ENCODE measurements around the gene PTCD2. TPM values are rescaled to one million over a fixed set of nuclear protein-coding genes. Genes with fewer than 3 reads are reported as not detected.

The PTCD2 gene, protein sequence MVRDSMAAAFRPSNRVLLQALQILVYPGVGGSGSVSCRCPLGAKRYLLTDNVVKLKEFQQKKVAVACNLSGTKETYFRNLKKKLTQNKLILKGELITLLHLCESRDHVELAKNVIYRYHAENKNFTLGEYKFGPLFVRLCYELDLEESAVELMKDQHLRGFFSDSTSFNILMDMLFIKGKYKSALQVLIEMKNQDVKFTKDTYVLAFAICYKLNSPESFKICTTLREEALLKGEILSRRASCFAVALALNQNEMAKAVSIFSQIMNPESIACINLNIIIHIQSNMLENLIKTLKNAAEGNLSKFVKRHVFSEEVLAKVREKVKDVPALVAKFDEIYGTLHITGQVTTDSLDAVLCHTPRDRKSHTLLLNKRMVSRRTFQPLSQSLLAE
- 8.6 TPM for polyA plus RNA-seq (2013)

DNA sequence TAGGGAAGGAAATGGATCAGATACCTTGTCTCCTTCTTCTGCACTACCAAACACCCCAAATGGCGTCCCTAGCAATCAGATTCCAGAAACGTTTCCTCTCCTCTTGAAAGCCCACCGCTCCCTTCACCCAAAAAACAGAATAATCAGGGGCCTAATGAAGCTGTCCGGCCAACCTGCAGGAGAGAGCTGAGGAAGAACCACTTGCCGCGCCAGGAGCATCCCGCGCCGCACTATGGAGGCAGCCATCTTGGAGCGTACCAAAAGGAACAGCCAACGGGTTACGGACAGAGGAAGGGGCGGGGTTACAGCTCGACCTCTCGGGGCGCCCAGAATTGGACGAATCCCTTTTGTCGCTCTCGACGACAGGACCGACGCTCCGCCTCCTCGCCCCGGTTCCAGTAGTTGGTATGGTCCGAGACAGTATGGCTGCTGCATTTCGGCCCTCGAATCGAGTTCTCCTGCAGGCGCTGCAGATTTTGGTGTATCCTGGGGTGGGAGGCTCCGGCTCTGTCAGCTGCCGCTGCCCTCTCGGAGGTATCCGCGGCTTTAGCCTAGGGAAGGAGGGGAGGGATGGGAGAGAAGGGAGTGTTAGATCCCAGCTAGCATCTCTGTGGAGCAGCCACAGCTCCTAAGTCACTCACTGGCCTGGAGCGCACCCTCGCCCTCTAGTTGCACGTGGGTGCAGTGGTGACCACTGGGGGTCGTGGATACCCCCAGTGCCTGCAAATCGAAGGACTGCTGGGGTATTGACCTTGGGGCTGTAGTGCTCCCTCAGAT, at the start of gene PTCD2, which contains the start of gene MRPS27:
TSS of gene PTCD2 (plus strand) at position 398 of the 777 bp plus-strand sequence. CDS start at position 408, 10 bp downstream.
TSS of gene MRPS27 (minus strand) at position 265 of the 777 bp plus-strand sequence. CDS start at position 246, 19 bp downstream.
- ChIA-PET POLR2A (interaction anchor here (0.6 to 1.8 kb wide), 5 partner anchors 12 to 187 kb away, joined by 3 to 10 read pairs (median 4); no protein-coding TSS in a partner anchor), CTCF (interaction anchor here (0.9 to 3.0 kb wide), 4 partner anchors 11 to 85 kb away, joined by 3 to 15 read pairs (median 4); no protein-coding TSS in a partner anchor)
- Histone ChIP-seq H3K4me1 (ENCODE audit: control extremely low read depth in 1 of 4, control insufficient read depth in 4 of 4, insufficient read depth in 4 of 4, low read length in 3 of 4) (peaks cover 7 to 22% (median 13%) of the 10 kb centered on the region in 4 experiments), H3K27ac (ENCODE audit: insufficient read depth in 1 of 2, low read depth in 1 of 2, low read length in 2 of 2, poor library complexity in 1 of 2, severe bottlenecking in 2 of 2) (peak within 1 kb of the TSS; percentile 44 to 67), H3K27me3 (replicated peaks in 2 of 5; ENCODE audit: control insufficient read depth in 4 of 5, insufficient read depth in 5 of 5, low read length in 4 of 5) (no peaks in the 10 kb centered on the region), H3K36me3 (ENCODE audit: control insufficient read depth in 4 of 4, insufficient read depth in 4 of 4, low read length in 3 of 4) (peaks cover 0 to 22% (median 10%) of the 10 kb centered on the region in 4 experiments), H3K4me3 (ENCODE audit: control insufficient read depth in 1 of 7, extremely low read depth in 1 of 7, insufficient read depth in 4 of 7, low read depth in 2 of 7, low read length in 6 of 7) (peak within 1 kb of the TSS; percentile 56 to 97 (median 92)), H3K9me3 (ENCODE audit: control extremely low read depth in 1 of 5, control insufficient read depth in 4 of 5, insufficient read depth in 2 of 5, low read depth in 1 of 5, low read length in 4 of 5) (no peaks in the 10 kb centered on the region)
- DNase-seq = peak; percentile 99
- WGBS (ENCODE audit: insufficient coverage) = under 1% methylated on average over 37 of the region's 40 CpGs

GRCh38 chr5:72271702-72272101, 48.5 kb upstream of the PTCD2 start:
- no peaks in the 10 kb centered on the region for H3K27me3 ChIP-seq (replicated peaks in 2 of 5; ENCODE audit: control insufficient read depth in 4 of 5, insufficient read depth in 5 of 5, low read length in 4 of 5)
- H3K4me1 ChIP-seq (ENCODE audit: control extremely low read depth in 1 of 4, control insufficient read depth in 4 of 4, insufficient read depth in 4 of 4, low read length in 3 of 4) = no peaks in the 10 kb centered on the region
- peaks cover 0 to 3% (median 0%) of the 10 kb centered on the region in 5 experiments for H3K9me3 ChIP-seq (ENCODE audit: control extremely low read depth in 1 of 5, control insufficient read depth in 4 of 5, insufficient read depth in 2 of 5, low read depth in 1 of 5, low read length in 4 of 5)
- H3K4me3 ChIP-seq (ENCODE audit: control insufficient read depth in 1 of 7, extremely low read depth in 1 of 7, insufficient read depth in 4 of 7, low read depth in 2 of 7, low read length in 6 of 7) = no peak overlapping the region
- WGBS (ENCODE audit: insufficient coverage) = 100% methylated on average over 2 of the region's 3 CpGs
- no peak overlapping the region for H3K27ac ChIP-seq (ENCODE audit: insufficient read depth in 1 of 2, low read depth in 1 of 2, low read length in 2 of 2, poor library complexity in 1 of 2, severe bottlenecking in 2 of 2)
- ChIA-PET CTCF (interaction anchor here (0.7 to 1.8 kb wide), 5 partner anchors 24 to 85 kb away, joined by 3 to 5 read pairs (median 3); no protein-coding TSS in a partner anchor), POLR2A (no interaction called here)
- H3K36me3 ChIP-seq (ENCODE audit: control insufficient read depth in 4 of 4, insufficient read depth in 4 of 4, low read length in 3 of 4) = peaks cover 7 to 19% (median 13%) of the 10 kb centered on the region in 4 experiments
- no peak for DNase-seq

DNA sequence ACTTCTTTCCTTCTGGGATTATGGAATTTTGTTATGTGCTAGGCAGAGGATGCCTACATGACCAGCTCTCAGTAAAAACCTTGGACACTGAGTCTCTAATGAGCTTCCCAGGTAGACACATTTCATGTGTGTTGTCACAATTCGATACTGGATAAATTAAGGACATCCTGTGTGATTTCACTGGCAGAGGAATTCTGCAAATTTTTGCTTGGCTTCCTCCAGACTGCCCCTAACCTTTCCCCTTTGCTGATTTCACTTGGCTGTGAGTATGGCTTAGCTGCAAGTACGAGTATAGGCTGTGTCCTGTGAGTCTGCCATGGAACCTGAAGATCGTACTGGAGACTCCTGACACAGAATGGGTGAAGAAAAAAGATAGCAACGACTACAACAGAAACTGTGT, 47.8 kb upstream of the PTCD2 start:
- Histone ChIP-seq H3K27me3 (replicated peaks in 2 of 5; ENCODE audit: control insufficient read depth in 4 of 5, insufficient read depth in 5 of 5, low read length in 4 of 5) (no peaks in the 10 kb centered on the region), H3K4me3 (ENCODE audit: control insufficient read depth in 1 of 7, extremely low read depth in 1 of 7, insufficient read depth in 4 of 7, low read depth in 2 of 7, low read length in 6 of 7) (no peak overlapping the region), H3K36me3 (ENCODE audit: control insufficient read depth in 4 of 4, insufficient read depth in 4 of 4, low read length in 3 of 4) (peaks cover 7 to 19% (median 14%) of the 10 kb centered on the region in 4 experiments), H3K9me3 (ENCODE audit: control extremely low read depth in 1 of 5, control insufficient read depth in 4 of 5, insufficient read depth in 2 of 5, low read depth in 1 of 5, low read length in 4 of 5) (peaks cover 0 to 3% (median 0%) of the 10 kb centered on the region in 5 experiments), H3K27ac (ENCODE audit: insufficient read depth in 1 of 2, low read depth in 1 of 2, low read length in 2 of 2, poor library complexity in 1 of 2, severe bottlenecking in 2 of 2) (no peak overlapping the region), H3K4me1 (ENCODE audit: control extremely low read depth in 1 of 4, control insufficient read depth in 4 of 4, insufficient read depth in 4 of 4, low read length in 3 of 4) (no peaks in the 10 kb centered on the region)
- ChIA-PET CTCF (interaction anchor here (0.9 to 1.8 kb wide), 3 partner anchors 24 to 35 kb away, joined by 3 to 5 read pairs (median 4); no protein-coding TSS in a partner anchor), POLR2A (no interaction called here)
- no peak for DNase-seq
- 100% methylated on average over 3 of the region's 4 CpGs for WGBS (ENCODE audit: insufficient coverage)

DNA sequence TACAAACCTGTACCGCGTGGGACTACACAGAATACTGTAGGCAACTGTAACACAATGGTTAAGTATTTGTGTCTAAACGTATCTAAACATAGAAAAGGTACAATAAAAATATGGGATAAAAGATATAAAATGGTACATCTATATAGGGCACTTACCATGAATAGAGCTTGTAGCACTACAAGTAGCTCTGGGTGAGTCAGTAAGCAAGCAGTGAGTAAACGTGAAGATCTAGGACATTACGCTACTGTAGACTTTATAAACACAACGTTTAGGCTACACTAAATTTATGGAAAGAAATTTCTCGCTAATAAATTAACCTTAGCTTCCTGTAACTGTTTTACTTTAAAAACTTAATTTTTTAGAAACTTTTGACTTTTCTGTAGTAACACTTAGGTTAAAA, 46.6 kb upstream of the PTCD2 start:
- 100% methylated on average over 2 of the region's 7 CpGs for WGBS (ENCODE audit: insufficient coverage)
- ChIA-PET POLR2A (no interaction called here), CTCF (interaction anchor here (1.2 kb wide), 1 partner anchor 35 kb away, joined by 3 read pairs; no protein-coding TSS in a partner anchor)

DNA sequence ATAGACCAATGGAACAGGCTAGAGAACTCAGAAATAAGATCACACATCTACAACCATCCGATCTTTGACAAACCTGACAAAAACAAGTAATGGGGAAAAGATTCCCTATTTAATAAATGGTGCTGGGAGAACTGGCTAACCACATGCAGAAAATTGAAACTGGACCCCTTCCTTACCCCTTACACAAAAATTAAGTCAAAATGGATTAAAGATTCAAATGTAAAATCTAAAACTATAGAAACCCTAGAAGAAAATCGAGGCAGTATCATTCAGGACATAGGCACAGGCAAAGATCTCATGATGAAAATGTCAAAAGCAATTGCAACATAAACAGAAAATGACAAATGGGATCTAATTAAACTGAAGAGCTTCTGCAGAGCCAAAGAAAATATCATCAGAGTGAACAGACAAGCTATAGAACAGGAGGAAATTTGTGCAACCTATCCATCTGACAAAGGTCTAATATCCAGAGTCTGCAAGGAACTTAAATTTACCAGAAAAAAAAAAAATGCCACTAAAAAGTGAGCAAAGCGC, 43.9 kb upstream of the PTCD2 start:
- ChIA-PET CTCF (no interaction called here), POLR2A (no interaction called here)
- WGBS (ENCODE audit: insufficient coverage) = no CpG with 5 or more reads among the region's 3 CpGs
- H3K9me3 ChIP-seq (ENCODE audit: control extremely low read depth in 1 of 5, control insufficient read depth in 4 of 5, insufficient read depth in 2 of 5, low read depth in 1 of 5, low read length in 4 of 5) = peaks cover 0 to 7% (median 0%) of the 10 kb centered on the region in 5 experiments
- no peak overlapping the region for H3K27ac ChIP-seq (ENCODE audit: insufficient read depth in 1 of 2, low read depth in 1 of 2, low read length in 2 of 2, poor library complexity in 1 of 2, severe bottlenecking in 2 of 2)
- H3K4me1 ChIP-seq (ENCODE audit: control extremely low read depth in 1 of 4, control insufficient read depth in 4 of 4, insufficient read depth in 4 of 4, low read length in 3 of 4) = peaks cover 0 to 2% (median 0%) of the 10 kb centered on the region in 4 experiments
- H3K4me3 ChIP-seq (ENCODE audit: control insufficient read depth in 1 of 7, extremely low read depth in 1 of 7, insufficient read depth in 4 of 7, low read depth in 2 of 7, low read length in 6 of 7) = no peak overlapping the region
- H3K27me3 ChIP-seq (replicated peaks in 2 of 5; ENCODE audit: control insufficient read depth in 4 of 5, insufficient read depth in 5 of 5, low read length in 4 of 5) = no peaks in the 10 kb centered on the region
- H3K36me3 ChIP-seq (ENCODE audit: control insufficient read depth in 4 of 4, insufficient read depth in 4 of 4, low read length in 3 of 4) = peaks cover 7 to 26% (median 16%) of the 10 kb centered on the region in 4 experiments
- DNase-seq = no peak

More for the DNA sequence above, 46.6 kb upstream of the PTCD2 start:
- Histone ChIP-seq H3K27ac (ENCODE audit: insufficient read depth in 1 of 2, low read depth in 1 of 2, low read length in 2 of 2, poor library complexity in 1 of 2, severe bottlenecking in 2 of 2) (no peak overlapping the region), H3K9me3 (ENCODE audit: control extremely low read depth in 1 of 5, control insufficient read depth in 4 of 5, insufficient read depth in 2 of 5, low read depth in 1 of 5, low read length in 4 of 5) (peaks cover 0 to 7% (median 0%) of the 10 kb centered on the region in 5 experiments), H3K27me3 (replicated peaks in 2 of 5; ENCODE audit: control insufficient read depth in 4 of 5, insufficient read depth in 5 of 5, low read length in 4 of 5) (no peaks in the 10 kb centered on the region), H3K36me3 (ENCODE audit: control insufficient read depth in 4 of 4, insufficient read depth in 4 of 4, low read length in 3 of 4) (peaks cover 5 to 24% (median 16%) of the 10 kb centered on the region in 4 experiments), H3K4me3 (ENCODE audit: control insufficient read depth in 1 of 7, extremely low read depth in 1 of 7, insufficient read depth in 4 of 7, low read depth in 2 of 7, low read length in 6 of 7) (no peak overlapping the region), H3K4me1 (ENCODE audit: control extremely low read depth in 1 of 4, control insufficient read depth in 4 of 4, insufficient read depth in 4 of 4, low read length in 3 of 4) (no peaks in the 10 kb centered on the region)
- DNase-seq = no peak

- Histone ChIP-seq H3K9me3 (ENCODE audit: control extremely low read depth in 1 of 5, control insufficient read depth in 4 of 5, insufficient read depth in 2 of 5, low read depth in 1 of 5, low read length in 4 of 5) (peaks cover 0 to 7% (median 0%) of the 10 kb centered on the region in 5 experiments), H3K4me3 (ENCODE audit: control insufficient read depth in 1 of 7, extremely low read depth in 1 of 7, insufficient read depth in 4 of 7, low read depth in 2 of 7, low read length in 6 of 7) (no peak overlapping the region), H3K27me3 (replicated peaks in 2 of 5; ENCODE audit: control insufficient read depth in 4 of 5, insufficient read depth in 5 of 5, low read length in 4 of 5) (no peaks in the 10 kb centered on the region), H3K4me1 (ENCODE audit: control extremely low read depth in 1 of 4, control insufficient read depth in 4 of 4, insufficient read depth in 4 of 4, low read length in 3 of 4) (peaks cover 0 to 3% (median 1%) of the 10 kb centered on the region in 4 experiments), H3K36me3 (ENCODE audit: control insufficient read depth in 4 of 4, insufficient read depth in 4 of 4, low read length in 3 of 4) (peaks cover 2 to 31% (median 10%) of the 10 kb centered on the region in 4 experiments), H3K27ac (ENCODE audit: insufficient read depth in 1 of 2, low read depth in 1 of 2, low read length in 2 of 2, poor library complexity in 1 of 2, severe bottlenecking in 2 of 2) (no peak overlapping the region)
- 40% methylated on average over 1 of the region's 2 CpGs for WGBS (ENCODE audit: insufficient coverage)
- peak; percentile 31 to 50 (median 40) for DNase-seq
- ChIA-PET POLR2A (interaction anchor here (1.0 kb wide), 1 partner anchor 39 kb away, joined by 4 read pairs; the partner anchor contains the start of genes MRPS27 and PTCD2), CTCF (interaction anchor here (1.0 to 1.6 kb wide), 6 partner anchors 11 to 497 kb away, joined by 3 to 5 read pairs (median 4); no protein-coding TSS in a partner anchor)
Observed at GRCh38 chr5:72280581-72281069, 39.5 kb upstream of the PTCD2 start.

Data from common myeloid progenitor, CD34-positive (primary cell).